Activated T-cell treated with anti-CD3 and anti-CD28 coated beads, Interleukin-2, amount 50 U/mL, for 4 hours (primary cell): Measurements from ENCODE around the gene TIMP4. TPM values are rescaled to one million over a fixed set of nuclear protein-coding genes. Genes with fewer than 3 reads are reported as not detected.

Experiments
- ATAC-seq, 2 donors: fragments of 200-7000 bp; cut with Tn5 transposase; one replicate each; pipeline ENCODE4 v1.10.0; 2021
- DNase-seq: peaks from one replicate; pipeline ENCODE4 v3.0.0-alpha.2; 2020
- H3K27me3 Mint-ChIP-seq: one replicate; pipeline ENCODE4 v1.8.0; 2021; ENCODE audit warnings: low read depth, mixed read lengths
- H3K36me3 Mint-ChIP-seq: one replicate; pipeline ENCODE4 v1.8.0; 2022; ENCODE audit warnings: mixed read lengths; ENCODE audit not compliant: insufficient read depth
- H3K4me1 Mint-ChIP-seq: one replicate; pipeline ENCODE4 v1.8.0; 2021; ENCODE audit warnings: low read depth, mixed read lengths
- H3K4me3 Mint-ChIP-seq: one replicate; pipeline ENCODE4 v1.8.0; 2021; ENCODE audit warnings: mild to moderate bottlenecking, moderate library complexity, mixed read lengths
- H3K9me3 Mint-ChIP-seq: one replicate; pipeline ENCODE4 v1.8.0; 2021; ENCODE audit warnings: mixed read lengths
- total RNA-seq, 3 donors: library from RNA; stranded (reverse); gene quantifications; one replicate each; pipeline ENCODE4 v1.2.1, GENCODE V29; 2021

TIMP4 gene
- total RNA-seq, result under 1 TPM in 2 of 3 donors, not detected in 1; 0.18 to 0.24 TPM

DNA sequence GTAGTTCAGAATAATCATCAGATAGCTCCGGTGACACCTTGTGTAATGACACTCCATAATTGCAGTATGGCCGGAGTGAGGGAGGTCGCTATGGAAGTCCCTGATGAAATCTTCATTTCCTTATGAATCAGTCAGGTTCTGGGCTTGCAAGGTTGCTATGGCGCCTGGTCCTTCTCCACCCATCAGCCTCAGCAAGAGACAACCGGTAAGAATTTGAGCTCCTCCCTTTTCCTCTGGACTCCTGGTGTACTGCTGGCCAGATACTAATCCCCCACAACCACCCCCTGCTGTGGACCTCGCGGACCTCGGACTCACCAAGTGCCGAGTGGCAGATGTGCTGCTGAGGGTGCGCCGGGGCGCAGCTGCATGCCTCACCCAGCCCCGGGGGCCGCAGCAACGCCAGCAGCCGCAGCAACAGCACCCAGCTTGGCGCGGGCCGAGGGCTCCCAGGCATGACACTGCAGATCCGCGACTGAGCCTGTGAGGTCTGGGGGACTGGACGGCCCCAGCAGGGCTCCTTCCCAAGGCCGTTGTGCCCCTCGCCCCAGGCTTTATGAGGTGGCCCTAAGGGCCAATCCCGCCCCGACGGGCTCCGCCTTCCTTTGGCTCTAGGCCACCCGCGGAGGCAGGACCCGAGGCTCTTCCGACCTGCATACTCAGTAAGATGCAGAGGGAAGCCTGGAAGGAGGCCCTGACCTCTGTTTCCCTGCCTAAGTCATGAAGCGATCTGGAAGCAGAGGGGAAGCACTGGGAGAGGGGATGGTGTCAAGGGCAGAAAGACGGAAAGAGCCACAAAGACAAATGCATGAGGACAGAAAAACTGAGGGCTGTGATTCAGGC is at the start of gene TIMP4:
TSS of gene TIMP4 (minus strand) at position 526 of the 840 bp plus-strand sequence. CDS start at position 454, 72 bp downstream.
- ATAC-seq (peak; percentile 35), DNase-seq (no peak)
- H3K9me3 Mint-ChIP-seq, result no peaks in the 10 kb centered on the region
- peaks cover 15% of the 10 kb centered on the region for H3K27me3 Mint-ChIP-seq
- no peaks in the 10 kb centered on the region for H3K4me1 Mint-ChIP-seq
- H3K4me3 Mint-ChIP-seq, result no peak within 1 kb of the TSS
- H3K36me3 Mint-ChIP-seq, result no peaks in the 10 kb centered on the region

DNA sequence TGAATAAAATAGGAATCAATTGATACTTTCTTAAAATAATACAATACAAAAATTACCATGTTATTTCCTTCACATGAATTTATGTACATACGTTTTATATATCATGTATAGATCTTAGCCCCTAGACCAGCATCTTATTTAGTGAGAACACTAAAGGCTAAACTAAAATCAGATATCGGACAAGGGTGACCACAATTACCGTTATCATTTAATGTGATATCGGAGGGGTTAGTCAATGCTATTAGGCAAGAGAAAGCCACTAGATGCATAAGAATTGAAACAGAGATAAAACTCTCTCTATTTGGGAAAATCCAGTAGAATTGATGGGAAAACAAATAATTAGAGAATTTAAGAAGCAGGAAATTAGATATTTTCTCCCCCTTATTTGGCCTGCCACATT is 46.5 kb upstream of the TIMP4 start:
- ATAC-seq (no peak), DNase-seq (no peak)
- Mint-ChIP-seq H3K4me3 (no peak overlapping the region), H3K27me3 (peaks cover 8% of the 10 kb centered on the region), H3K4me1 (no peaks in the 10 kb centered on the region), H3K36me3 (no peaks in the 10 kb centered on the region), H3K9me3 (peaks cover 3% of the 10 kb centered on the region)

DNA sequence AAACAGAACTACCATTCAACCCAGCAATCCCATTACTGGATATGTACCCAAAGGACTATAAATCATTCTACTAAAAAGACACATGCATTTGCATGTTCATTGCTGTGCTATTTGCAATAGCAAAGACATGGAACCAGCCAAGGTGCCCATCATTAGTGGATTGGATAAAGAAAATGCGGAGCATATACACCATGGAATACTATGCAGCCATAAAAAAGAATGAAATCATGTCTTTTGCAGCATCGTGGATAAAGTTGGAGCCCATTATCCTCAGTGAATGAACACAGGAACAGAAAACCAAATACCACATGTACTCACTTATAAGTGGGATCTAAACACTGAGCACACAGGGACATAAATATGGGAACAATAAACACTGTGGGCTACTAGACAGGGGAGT is 43.1 kb upstream of the TIMP4 start:
- Mint-ChIP-seq H3K9me3 (no peaks in the 10 kb centered on the region), H3K4me1 (no peaks in the 10 kb centered on the region), H3K27me3 (peaks cover 5% of the 10 kb centered on the region), H3K36me3 (no peaks in the 10 kb centered on the region), H3K4me3 (no peak overlapping the region)
- ATAC-seq (no peak), DNase-seq (no peak)

DNA sequence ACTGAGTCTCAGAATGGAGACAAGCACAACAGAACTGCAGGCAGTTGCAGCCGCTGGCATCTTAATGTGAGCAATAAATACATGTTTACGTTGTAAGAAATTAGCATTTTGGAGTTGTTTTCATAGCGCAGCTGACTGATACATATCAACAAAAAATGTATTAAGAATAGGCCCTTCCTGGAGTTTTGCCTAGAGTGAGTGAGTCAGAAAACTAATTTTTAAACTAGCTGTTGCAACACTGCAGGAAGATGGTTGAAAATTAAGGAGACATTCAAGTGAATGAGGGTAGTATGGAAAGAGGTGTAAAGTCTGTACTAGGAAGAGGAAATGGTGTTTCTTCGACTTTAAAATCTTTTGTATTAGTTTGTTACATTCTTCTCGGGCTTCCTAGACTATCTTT is 39.6 kb upstream of the TIMP4 start:
- ATAC-seq, result no peak
- H3K9me3 Mint-ChIP-seq, result no peaks in the 10 kb centered on the region
- no peak overlapping the region for H3K4me3 Mint-ChIP-seq
- H3K27me3 Mint-ChIP-seq, result peaks cover 5% of the 10 kb centered on the region
- no peak for DNase-seq
- H3K4me1 Mint-ChIP-seq, result peaks cover 17% of the 10 kb centered on the region
- H3K36me3 Mint-ChIP-seq, result no peaks in the 10 kb centered on the region

DNA sequence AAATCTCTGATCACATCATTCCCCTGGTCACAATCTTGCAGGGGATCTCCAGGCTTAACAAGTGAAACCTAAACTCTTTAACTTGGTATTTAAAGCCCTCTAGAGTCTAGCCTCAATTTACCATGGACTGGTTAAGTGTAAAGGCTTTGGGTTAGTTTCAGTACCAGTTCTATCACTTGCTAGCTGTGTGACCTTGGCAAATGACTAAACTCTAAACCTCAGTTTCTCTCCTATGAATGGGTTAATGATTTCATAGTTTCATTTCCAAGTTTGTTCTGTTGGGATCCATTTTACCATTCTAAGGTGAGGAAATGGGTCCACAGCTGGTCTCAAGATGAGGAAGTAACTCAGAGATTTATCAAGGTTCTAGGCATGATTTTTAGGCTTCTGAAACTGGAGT is 38.8 kb upstream of the TIMP4 start:
- DNase-seq (no peak), ATAC-seq (no peak)
- Mint-ChIP-seq H3K9me3 (no peaks in the 10 kb centered on the region), H3K4me3 (no peak overlapping the region), H3K4me1 (peaks cover 21% of the 10 kb centered on the region), H3K36me3 (no peaks in the 10 kb centered on the region), H3K27me3 (peaks cover 5% of the 10 kb centered on the region)

DNA sequence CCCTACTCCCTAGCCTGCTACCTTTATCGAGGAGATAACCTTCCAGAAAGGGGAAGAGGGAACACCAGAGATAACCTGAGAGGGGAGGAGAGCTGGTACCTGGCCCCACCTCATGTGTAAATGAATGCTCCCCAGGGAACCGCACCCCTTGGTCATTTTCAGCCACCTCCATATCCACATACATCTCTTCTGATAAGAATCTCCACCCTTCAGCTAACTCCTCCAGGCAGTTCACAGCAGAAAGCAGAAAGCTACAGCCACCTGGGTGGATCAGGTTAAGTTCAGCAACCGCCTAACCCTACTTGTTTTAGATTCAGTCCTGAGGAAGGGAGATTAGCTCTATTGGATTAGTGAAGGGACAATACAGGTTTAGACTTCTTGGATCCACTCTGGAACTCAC is 38.0 kb upstream of the TIMP4 start:
- ATAC-seq, result no peak
- no peak for DNase-seq
- peaks cover 21% of the 10 kb centered on the region for H3K4me1 Mint-ChIP-seq

DNA sequence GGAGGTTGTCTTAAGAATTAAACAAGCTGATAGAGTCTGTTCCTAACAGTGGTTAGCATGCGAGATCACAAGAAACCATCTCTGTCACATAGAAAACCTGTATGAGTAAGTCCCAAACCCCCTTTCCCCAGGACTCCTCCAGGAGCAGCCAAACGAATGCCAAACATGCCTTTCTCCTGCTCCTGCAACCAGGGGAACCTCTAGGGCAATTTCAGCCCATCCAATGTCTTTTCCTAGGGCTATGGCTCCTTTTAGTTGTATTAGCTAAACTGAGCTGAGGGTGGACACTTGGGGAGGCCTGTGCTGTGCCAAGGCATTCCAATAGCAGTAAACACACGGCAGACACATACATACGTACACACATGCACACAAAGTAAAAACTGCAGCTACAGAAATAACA is 36.5 kb upstream of the TIMP4 start:
- Mint-ChIP-seq H3K27me3 (no peaks in the 10 kb centered on the region), H3K36me3 (no peaks in the 10 kb centered on the region), H3K9me3 (no peaks in the 10 kb centered on the region), H3K4me1 (peaks cover 21% of the 10 kb centered on the region), H3K4me3 (no peak overlapping the region)
- ATAC-seq (no peak), DNase-seq (no peak)

More for the DNA sequence above, 38.0 kb upstream of the TIMP4 start:
- peaks cover 5% of the 10 kb centered on the region for H3K27me3 Mint-ChIP-seq
- no peaks in the 10 kb centered on the region for H3K9me3 Mint-ChIP-seq
- no peaks in the 10 kb centered on the region for H3K36me3 Mint-ChIP-seq
- no peak overlapping the region for H3K4me3 Mint-ChIP-seq

DNA sequence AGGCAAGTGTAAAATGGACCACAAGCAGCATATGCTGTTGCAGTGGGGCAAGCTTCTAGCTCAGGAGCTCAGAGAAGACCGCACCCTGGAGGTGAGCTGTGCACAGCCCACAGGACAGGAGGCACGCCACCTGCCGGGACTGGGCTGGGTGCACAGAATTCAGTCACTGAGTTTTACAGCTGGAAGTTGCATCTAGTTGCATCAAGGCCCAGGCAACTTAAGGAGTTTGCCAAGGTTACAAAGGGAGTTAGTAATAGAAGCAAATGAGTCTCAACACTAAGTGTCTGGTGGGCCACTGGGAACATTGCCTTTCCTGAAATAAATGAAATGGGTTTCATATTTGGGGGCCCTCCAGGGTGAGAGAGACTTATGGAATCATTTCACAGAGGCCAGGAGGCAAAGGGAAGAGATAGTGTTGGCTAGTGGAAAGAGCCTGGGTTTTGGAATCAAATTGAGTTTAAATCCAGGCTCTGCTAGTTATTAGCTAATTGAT is 36.0 kb upstream of the TIMP4 start:
- no peak overlapping the region for H3K4me3 Mint-ChIP-seq
- no peaks in the 10 kb centered on the region for H3K27me3 Mint-ChIP-seq
- ATAC-seq, result peak; percentile 41
- H3K36me3 Mint-ChIP-seq, result no peaks in the 10 kb centered on the region
- H3K4me1 Mint-ChIP-seq, result peaks cover 21% of the 10 kb centered on the region
- no peak for DNase-seq
- no peaks in the 10 kb centered on the region for H3K9me3 Mint-ChIP-seq

DNA sequence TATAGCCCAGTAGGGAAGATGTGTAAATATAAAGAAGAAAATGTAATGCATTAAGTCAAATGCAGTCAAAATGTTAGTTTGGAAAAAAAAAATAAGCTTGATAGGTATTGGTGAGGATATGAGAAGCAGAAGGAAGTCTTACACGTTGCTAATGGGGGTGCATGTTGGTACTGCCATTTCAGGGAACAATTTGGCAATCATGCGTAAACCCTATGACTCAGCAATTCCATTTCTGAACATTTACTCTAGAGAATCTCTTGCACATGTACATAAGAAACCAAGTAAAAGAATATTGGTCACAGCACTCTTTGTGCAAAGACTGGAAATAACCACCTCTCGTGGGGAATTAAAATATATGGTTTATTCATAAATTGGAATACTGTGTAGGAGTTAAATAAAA is 35.5 kb upstream of the TIMP4 start:
- Mint-ChIP-seq H3K9me3 (no peaks in the 10 kb centered on the region), H3K4me1 (peaks cover 21% of the 10 kb centered on the region), H3K27me3 (no peaks in the 10 kb centered on the region), H3K4me3 (peak overlapping the region; percentile 3), H3K36me3 (no peaks in the 10 kb centered on the region)
- peak; percentile 44 for ATAC-seq
- DNase-seq, result no peak

DNA sequence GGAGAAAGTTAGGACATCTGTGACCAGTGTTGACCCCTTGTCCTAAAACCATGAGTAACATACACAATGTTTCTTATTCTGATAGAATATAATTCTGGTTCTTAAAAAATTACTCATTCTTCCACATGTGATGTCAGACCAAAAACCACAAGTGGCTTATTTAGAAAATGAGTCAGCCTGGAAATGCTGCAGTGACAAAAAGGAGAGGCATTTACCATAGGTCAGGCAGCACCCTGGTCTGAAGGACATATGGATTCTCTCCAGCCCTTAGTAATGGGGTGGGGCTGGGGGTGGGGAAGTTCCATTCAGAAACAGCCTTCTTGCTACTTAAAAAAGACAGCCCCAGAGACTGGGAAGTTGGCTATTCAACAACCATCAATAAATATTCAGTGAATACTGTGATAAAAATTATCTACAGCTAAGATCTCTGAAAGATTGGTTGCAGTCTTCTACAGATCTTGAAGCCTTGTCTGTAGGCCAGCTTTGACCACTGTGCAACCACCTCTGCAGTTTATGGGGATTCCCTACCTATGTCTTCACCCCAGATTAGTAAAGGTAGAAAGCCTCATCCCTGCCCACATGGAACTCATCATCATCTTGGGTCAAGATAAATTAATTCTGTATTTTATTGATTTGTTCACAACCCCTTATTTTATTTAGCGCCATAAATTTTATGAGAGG is 34.9 kb upstream of the TIMP4 start:
- ATAC-seq (peak; percentile 74 to 80), DNase-seq (no peak)
- Mint-ChIP-seq H3K36me3 (no peaks in the 10 kb centered on the region), H3K27me3 (no peaks in the 10 kb centered on the region), H3K9me3 (no peaks in the 10 kb centered on the region), H3K4me3 (peak overlapping the region; percentile 3), H3K4me1 (peaks cover 21% of the 10 kb centered on the region)

DNA sequence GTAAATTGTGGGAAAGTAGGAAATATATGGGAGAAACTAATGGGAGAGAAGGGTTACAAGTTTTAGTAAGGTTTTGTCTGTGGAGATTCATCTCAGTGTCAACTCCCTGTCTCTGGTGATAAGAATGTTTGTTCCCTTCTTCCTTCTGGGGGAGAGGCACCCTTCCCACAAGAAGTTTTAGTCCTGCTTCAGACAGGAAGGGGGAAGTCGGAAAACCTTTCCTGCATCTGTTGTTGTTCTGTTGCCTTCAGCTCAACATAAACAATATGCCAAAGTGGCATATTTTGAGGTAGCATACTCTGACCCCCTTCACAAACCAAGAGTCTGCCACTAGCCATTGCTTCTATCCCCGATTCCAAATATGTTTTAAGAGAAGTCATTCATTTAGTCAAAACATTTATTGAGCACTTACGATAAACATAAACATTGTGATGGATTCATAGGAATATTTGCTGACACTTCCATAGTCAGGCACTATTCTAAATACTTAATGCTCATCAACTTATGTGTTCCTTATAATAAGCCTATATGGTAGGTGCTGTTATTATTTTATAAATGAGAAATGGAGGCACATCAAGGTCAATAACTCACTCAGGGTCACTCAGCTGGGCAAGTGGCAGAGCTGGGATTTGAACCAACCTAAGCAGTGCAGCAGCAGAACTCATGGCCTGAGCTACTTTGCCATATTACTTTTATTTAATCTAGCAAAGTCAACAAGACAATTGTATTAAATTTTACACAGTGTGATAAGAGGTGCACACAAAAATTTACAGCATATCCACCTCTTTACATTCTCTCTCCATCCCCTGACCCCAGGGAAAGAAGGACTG is 34.2 kb upstream of the TIMP4 start:
- ATAC-seq (no peak), DNase-seq (no peak)
- Mint-ChIP-seq H3K9me3 (no peaks in the 10 kb centered on the region), H3K4me3 (no peak overlapping the region), H3K27me3 (no peaks in the 10 kb centered on the region), H3K36me3 (no peaks in the 10 kb centered on the region), H3K4me1 (peaks cover 27% of the 10 kb centered on the region)

DNA sequence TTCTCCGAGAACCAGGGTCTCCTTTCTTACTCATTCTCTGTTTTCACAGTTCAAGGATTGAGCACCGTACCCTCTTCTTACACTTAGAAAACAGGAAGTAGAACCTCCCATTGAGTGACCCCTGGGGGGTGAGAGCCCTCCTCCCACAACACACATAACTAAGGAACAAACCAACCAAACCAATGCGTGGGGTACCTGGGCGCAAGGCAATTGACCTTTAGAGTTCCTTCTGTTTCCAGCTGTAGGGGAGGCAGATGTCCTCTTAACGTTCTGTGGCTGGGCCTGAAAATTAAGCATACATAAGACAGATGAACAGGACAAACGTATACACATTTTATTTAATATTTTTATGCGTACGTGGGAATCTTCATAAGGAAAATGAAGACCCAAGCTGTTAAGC is 33.5 kb upstream of the TIMP4 start:
- Mint-ChIP-seq H3K4me3 (no peak overlapping the region), H3K36me3 (no peaks in the 10 kb centered on the region), H3K27me3 (no peaks in the 10 kb centered on the region), H3K9me3 (no peaks in the 10 kb centered on the region), H3K4me1 (peaks cover 34% of the 10 kb centered on the region)
- DNase-seq (no peak), ATAC-seq (no peak)

DNA sequence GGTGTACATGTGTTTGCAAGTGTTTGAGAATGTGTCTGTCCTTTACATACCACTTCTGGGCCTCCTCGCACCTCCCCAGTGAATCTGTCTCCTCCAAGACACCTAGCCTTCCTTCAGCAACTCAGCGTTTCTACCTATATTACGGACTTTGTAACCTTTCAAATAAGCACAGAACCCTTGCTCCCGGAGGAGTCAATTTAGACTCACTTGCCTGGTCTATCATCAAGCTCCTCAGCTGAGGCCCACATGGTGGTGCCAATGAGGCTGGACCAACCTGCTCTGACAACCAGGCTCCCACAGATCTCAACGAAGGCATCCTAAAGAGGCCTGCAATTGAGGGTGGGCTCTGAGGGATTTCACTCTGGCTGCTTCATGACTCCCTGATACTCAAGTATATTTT is 32.8 kb upstream of the TIMP4 start:
- no peak overlapping the region for H3K4me3 Mint-ChIP-seq
- no peaks in the 10 kb centered on the region for H3K9me3 Mint-ChIP-seq
- ATAC-seq (no peak), DNase-seq (no peak)
- H3K36me3 Mint-ChIP-seq, result no peaks in the 10 kb centered on the region
- H3K27me3 Mint-ChIP-seq, result no peaks in the 10 kb centered on the region
- H3K4me1 Mint-ChIP-seq, result peaks cover 38% of the 10 kb centered on the region

DNA sequence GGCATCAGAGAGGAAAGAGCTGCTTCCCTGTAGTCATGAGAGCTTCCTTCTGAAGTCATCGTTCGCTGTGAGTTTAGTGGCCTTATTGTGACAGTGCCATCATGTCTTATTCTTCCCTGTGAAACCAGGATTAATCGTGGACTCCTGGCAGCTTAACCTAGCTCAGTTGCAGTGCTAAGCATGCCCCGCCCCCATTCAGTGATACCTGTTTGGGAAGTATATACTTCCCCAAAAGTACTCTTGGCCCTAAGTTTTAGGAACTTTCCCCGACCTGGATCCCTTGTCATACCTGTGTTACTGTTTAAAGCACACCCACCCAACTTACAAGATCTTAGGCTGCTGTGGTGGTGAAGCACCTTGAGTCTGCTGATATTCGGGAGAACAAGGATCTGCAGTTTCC is 32.1 kb upstream of the TIMP4 start:
- Mint-ChIP-seq H3K4me3 (no peak overlapping the region), H3K27me3 (no peaks in the 10 kb centered on the region), H3K9me3 (no peaks in the 10 kb centered on the region), H3K36me3 (no peaks in the 10 kb centered on the region), H3K4me1 (peaks cover 38% of the 10 kb centered on the region)
- no peak for ATAC-seq
- DNase-seq, result no peak
